Neural cell (in vitro differentiated cells): ENCODE measurements around the gene RFTN1. TPM values are rescaled to one million over a fixed set of nuclear protein-coding genes. Genes with fewer than 3 reads are reported as not detected.

Source experiments
- H2AFZ ChIP-seq: fragments of 200-600, 300-800 bp; sonication (generic), shearing (Covaris generic); 2 replicates; pipeline ENCODE4 v1.6.0; 2014; ENCODE audit warnings: low read depth, mild to moderate bottlenecking, antibody characterized with exemption, low read length, moderate library complexity
- H3F3A ChIP-seq: fragments of 200-600 bp; shearing (Covaris generic); 2 replicates; pipeline ENCODE4 v1.6.1; 2016; ENCODE audit warnings: mild to moderate bottlenecking, moderate library complexity, mixed read lengths, antibody characterized with exemption, low read length; ENCODE audit not compliant: insufficient read depth, poor library complexity, severe bottlenecking
- H3K27ac ChIP-seq: fragments of 200-600, 300-800 bp; sonication (generic), shearing (Covaris generic); 2 replicates; pipeline ENCODE4 v1.5.1; 2014; ENCODE audit warnings: mild to moderate bottlenecking, low read length, moderate library complexity
- H3K27me3 ChIP-seq: fragments of 300-800, 200-600 bp; sonication (generic), shearing (Covaris generic); 2 replicates; pipeline ENCODE4 v1.6.0; 2014; ENCODE audit warnings: mild to moderate bottlenecking, low read depth, low read length, moderate library complexity; ENCODE audit not compliant: insufficient read depth
- H3K36me3 ChIP-seq: fragments of 300-800, 200-600 bp; sonication (generic), shearing (Covaris generic); 2 replicates; pipeline ENCODE4 v1.5.1; 2014; ENCODE audit warnings: mild to moderate bottlenecking, antibody characterized with exemption, low read length, moderate library complexity; ENCODE audit not compliant: insufficient read depth
- H3K4me2 ChIP-seq: fragments of 300-800, 200-600 bp; sonication (generic), shearing (Covaris generic); 2 replicates; pipeline ENCODE4 v1.6.0; 2014; ENCODE audit warnings: mild to moderate bottlenecking, low read length
- H3K4me3 ChIP-seq: fragments of 300-800, 200-600 bp; sonication (generic), shearing (Covaris generic); 2 replicates; pipeline ENCODE4 v1.5.1; 2014; ENCODE audit warnings: mild to moderate bottlenecking, low read length, moderate library complexity
- H3K79me2 ChIP-seq: fragments of 200-600 bp; shearing (Covaris generic); replicated peaks from 2 replicates; pipeline ENCODE4 v1.6.0; 2014; ENCODE audit warnings: mild to moderate bottlenecking, low read length, moderate library complexity; ENCODE audit not compliant: insufficient read depth
- H3K9ac ChIP-seq: fragments of 300-800, 200-600 bp; sonication (generic), shearing (Covaris generic); 2 replicates; pipeline ENCODE4 v1.6.1; 2016; ENCODE audit warnings: mild to moderate bottlenecking, low read length, mixed read lengths
- H3K9me2 ChIP-seq: fragments of 200-600 bp; shearing (Covaris generic); 2 replicates; pipeline ENCODE4 v1.6.1; 2016; ENCODE audit warnings: mild to moderate bottlenecking, low read length, mixed read lengths; ENCODE audit not compliant: insufficient read depth
- H3K9me3 ChIP-seq: fragments of 200-600, 300-800 bp; sonication (generic), shearing (Covaris generic); 2 replicates; pipeline ENCODE4 v1.6.1; 2016; ENCODE audit warnings: mild to moderate bottlenecking, mixed run types, low read length, moderate library complexity, mixed read lengths
- H4K20me1 ChIP-seq: fragments of 200-600 bp; shearing (Covaris generic); 2 replicates; pipeline ENCODE4 v1.6.1; 2016; ENCODE audit warnings: mild to moderate bottlenecking, mixed run types; ENCODE audit not compliant: insufficient read depth
- EP300 ChIP-seq: fragments of 450-650 bp; conservative IDR thresholded peaks from 2 replicates; pipeline ENCODE4 v1.6.1; 2014; ENCODE audit warnings: antibody characterized with exemption, mild to moderate bottlenecking, moderate library complexity; ENCODE audit not compliant: poor library complexity, severe bottlenecking
- EZH2 ChIP-seq: fragments of 200-600, 300-800 bp; shearing (Covaris generic), sonication (generic); IDR thresholded peaks from 2 replicates; pipeline ENCODE4 v1.6.1; 2014; ENCODE audit warnings: antibody characterized with exemption, low read length, borderline replicate concordance, mild to moderate bottlenecking; ENCODE audit not compliant: insufficient read depth, poor library complexity, severe bottlenecking
- MXI1 ChIP-seq: fragments of 450-650 bp; conservative IDR thresholded peaks from 2 replicates; pipeline ENCODE4 v1.6.1; 2014; ENCODE audit warnings: antibody characterized with exemption, mild to moderate bottlenecking; ENCODE audit not compliant: poor library complexity, severe bottlenecking
- POLR2AphosphoS5 ChIP-seq: IDR thresholded peaks from 2 replicates; pipeline ENCODE4 v1.6.1; 2012
- RAD21 ChIP-seq: fragments of 450-650 bp; conservative IDR thresholded peaks from 2 replicates; pipeline ENCODE4 v1.6.1; 2014; ENCODE audit warnings: antibody characterized with exemption, mild to moderate bottlenecking, moderate library complexity
- SMC3 ChIP-seq: fragments of 450-650 bp; conservative IDR thresholded peaks from 2 replicates; pipeline ENCODE4 v1.6.1; 2014; ENCODE audit warnings: antibody characterized with exemption, mild to moderate bottlenecking, moderate library complexity; ENCODE audit not compliant: poor library complexity
- TAF1 ChIP-seq: IDR thresholded peaks from 2 replicates; pipeline ENCODE4 v1.6.1; 2012; ENCODE audit warnings: low read depth
- polyA plus RNA-seq: library from polyadenylated mRNA; depleted of rRNA; stranded (reverse); fragments of >200 nt; gene quantifications from 2 replicates; pipeline ENCODE4 v1.2.3, GENCODE V29; 2014
- TF ChIP-seq, protein P1 (sequence below): fragments of 450-650 bp; IDR thresholded peaks from 2 replicates; pipeline ENCODE4 v1.5.1; 2014; ENCODE audit warnings: antibody characterized with exemption, mild to moderate bottlenecking, moderate library complexity; ENCODE audit not compliant: poor library complexity, severe bottlenecking
- TF ChIP-seq, protein P2 (sequence below): IDR thresholded peaks from 2 replicates; pipeline ENCODE4 v1.6.1; 2012; ENCODE audit warnings: borderline replicate concordance

Gene RFTN1
- polyA plus RNA-seq, 1 donor from 2014 or later: 36.8 TPM

DNA sequence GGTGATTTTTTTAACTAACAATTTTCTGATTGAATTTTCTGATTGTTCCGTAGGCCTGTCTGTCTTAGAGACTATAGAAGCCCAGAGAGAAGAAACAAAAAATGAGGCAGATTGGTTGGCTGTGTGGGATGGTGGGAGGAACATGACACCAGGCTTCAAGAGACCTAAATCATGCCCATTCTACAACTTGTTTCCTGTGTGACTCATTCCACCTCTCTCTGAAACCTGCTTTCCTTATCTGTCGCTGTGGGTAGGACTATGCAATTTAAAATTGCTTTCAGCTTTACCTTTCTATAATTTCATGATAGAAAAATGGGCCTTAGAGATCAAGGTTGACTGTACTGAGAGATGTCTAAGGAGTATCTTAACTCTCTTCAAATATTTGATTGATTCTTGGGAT, 203.9 kb downstream of the RFTN1 start:
- no peaks in the 10 kb centered on the region for H3F3A ChIP-seq
- no peaks in the 10 kb centered on the region for H3K9me3 ChIP-seq
- no peak for TF ChIP-seq POLR2AphosphoS5
- TF ChIP-seq, protein P1, sequence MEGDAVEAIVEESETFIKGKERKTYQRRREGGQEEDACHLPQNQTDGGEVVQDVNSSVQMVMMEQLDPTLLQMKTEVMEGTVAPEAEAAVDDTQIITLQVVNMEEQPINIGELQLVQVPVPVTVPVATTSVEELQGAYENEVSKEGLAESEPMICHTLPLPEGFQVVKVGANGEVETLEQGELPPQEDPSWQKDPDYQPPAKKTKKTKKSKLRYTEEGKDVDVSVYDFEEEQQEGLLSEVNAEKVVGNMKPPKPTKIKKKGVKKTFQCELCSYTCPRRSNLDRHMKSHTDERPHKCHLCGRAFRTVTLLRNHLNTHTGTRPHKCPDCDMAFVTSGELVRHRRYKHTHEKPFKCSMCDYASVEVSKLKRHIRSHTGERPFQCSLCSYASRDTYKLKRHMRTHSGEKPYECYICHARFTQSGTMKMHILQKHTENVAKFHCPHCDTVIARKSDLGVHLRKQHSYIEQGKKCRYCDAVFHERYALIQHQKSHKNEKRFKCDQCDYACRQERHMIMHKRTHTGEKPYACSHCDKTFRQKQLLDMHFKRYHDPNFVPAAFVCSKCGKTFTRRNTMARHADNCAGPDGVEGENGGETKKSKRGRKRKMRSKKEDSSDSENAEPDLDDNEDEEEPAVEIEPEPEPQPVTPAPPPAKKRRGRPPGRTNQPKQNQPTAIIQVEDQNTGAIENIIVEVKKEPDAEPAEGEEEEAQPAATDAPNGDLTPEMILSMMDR: no peak
- no peaks in the 10 kb centered on the region for H4K20me1 ChIP-seq
- H3K79me2 ChIP-seq: no peaks in the 10 kb centered on the region
- H3K9me2 ChIP-seq: no peaks in the 10 kb centered on the region
- H3K36me3 ChIP-seq: no peaks in the 10 kb centered on the region
- H3K9ac ChIP-seq: no peak overlapping the region
- no peaks in the 10 kb centered on the region for H3K27me3 ChIP-seq
- H3K27ac ChIP-seq: no peak overlapping the region
- H2AFZ ChIP-seq: no peak overlapping the region
- H3K4me3 ChIP-seq: no peak overlapping the region
- no peak overlapping the region for H3K4me2 ChIP-seq

DNA sequence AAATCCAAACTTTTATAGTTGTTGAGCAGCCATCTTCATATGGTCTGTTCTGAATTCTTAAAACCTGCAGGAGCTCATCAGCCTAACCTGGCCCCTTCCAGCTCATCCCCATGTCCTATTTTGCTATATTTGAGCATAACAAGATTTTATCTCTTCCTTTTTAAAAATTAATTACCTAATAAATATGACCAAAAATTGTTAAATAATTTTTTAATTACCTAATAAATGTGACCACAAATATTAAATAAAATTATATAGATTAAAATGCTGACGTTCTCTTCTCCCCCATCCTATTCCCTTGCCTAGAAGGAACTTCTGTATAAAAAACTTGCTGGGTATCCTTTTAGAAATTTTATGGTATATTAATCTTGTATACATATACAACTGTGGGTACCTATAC, 204.8 kb downstream of the RFTN1 start:
- no peaks in the 10 kb centered on the region for H4K20me1 ChIP-seq
- no peaks in the 10 kb centered on the region for H3K9me2 ChIP-seq
- H2AFZ ChIP-seq: no peak overlapping the region
- H3K27ac ChIP-seq: no peak overlapping the region
- H3K36me3 ChIP-seq: no peaks in the 10 kb centered on the region
- H3K4me2 ChIP-seq: no peak overlapping the region
- no peaks in the 10 kb centered on the region for H3K27me3 ChIP-seq
- H3K9ac ChIP-seq: no peak overlapping the region
- TF ChIP-seq POLR2AphosphoS5 (no peak), TAF1 (no peak), EP300 (no peak), RAD21 (no peak), SMC3 (no peak), MXI1 (no peak), EZH2 (no peak)
- TF ChIP-seq, protein P2, sequence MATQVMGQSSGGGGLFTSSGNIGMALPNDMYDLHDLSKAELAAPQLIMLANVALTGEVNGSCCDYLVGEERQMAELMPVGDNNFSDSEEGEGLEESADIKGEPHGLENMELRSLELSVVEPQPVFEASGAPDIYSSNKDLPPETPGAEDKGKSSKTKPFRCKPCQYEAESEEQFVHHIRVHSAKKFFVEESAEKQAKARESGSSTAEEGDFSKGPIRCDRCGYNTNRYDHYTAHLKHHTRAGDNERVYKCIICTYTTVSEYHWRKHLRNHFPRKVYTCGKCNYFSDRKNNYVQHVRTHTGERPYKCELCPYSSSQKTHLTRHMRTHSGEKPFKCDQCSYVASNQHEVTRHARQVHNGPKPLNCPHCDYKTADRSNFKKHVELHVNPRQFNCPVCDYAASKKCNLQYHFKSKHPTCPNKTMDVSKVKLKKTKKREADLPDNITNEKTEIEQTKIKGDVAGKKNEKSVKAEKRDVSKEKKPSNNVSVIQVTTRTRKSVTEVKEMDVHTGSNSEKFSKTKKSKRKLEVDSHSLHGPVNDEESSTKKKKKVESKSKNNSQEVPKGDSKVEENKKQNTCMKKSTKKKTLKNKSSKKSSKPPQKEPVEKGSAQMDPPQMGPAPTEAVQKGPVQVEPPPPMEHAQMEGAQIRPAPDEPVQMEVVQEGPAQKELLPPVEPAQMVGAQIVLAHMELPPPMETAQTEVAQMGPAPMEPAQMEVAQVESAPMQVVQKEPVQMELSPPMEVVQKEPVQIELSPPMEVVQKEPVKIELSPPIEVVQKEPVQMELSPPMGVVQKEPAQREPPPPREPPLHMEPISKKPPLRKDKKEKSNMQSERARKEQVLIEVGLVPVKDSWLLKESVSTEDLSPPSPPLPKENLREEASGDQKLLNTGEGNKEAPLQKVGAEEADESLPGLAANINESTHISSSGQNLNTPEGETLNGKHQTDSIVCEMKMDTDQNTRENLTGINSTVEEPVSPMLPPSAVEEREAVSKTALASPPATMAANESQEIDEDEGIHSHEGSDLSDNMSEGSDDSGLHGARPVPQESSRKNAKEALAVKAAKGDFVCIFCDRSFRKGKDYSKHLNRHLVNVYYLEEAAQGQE: no peak
- TF ChIP-seq, protein P1: no peak
- H3K79me2 ChIP-seq: no peaks in the 10 kb centered on the region
- no peak overlapping the region for H3K4me3 ChIP-seq
- H3F3A ChIP-seq: peaks cover 2% of the 10 kb centered on the region
- no peaks in the 10 kb centered on the region for H3K9me3 ChIP-seq
